GM23338 (cell line): ENCODE data around the gene CAPN14. TPM values are rescaled to one million over a fixed set of nuclear protein-coding genes. Genes with fewer than 3 reads are reported as not detected.

ENCODE experiments used
- ATAC-seq: fragments of 200-7000 bp; cut with Tn5 transposase; 3 replicates; pipeline ENCODE4 v1.9.1; 2020
- DNase-seq: peaks from one replicate; pipeline ENCODE4 v3.0.0-alpha.2; 2015; ENCODE audit warnings: low spot score
- H2AFZ ChIP-seq: fragments of 200-600 bp; sonication (generic); 2 replicates; pipeline ENCODE4 v1.8.0; 2016; ENCODE audit warnings: antibody characterized with exemption, mild to moderate bottlenecking, moderate library complexity
- H3F3A ChIP-seq: fragments of 200-600 bp; sonication (generic); replicated peaks from 2 replicates; pipeline ENCODE4 v1.8.0; 2017; ENCODE audit warnings: antibody characterized with exemption, mixed run types, low read depth
- H3K27ac ChIP-seq: fragments of 200-600 bp; sonication (generic); 2 replicates; pipeline ENCODE4 v1.6.1; 2016; ENCODE audit warnings: low read depth
- H3K27me3 ChIP-seq: fragments of 200-600 bp; sonication (generic); 2 replicates; pipeline ENCODE4 v1.8.0; 2016; ENCODE audit warnings: mild to moderate bottlenecking, mixed run types, moderate library complexity; ENCODE audit not compliant: insufficient read depth
- H3K36me3 ChIP-seq: fragments of 200-600 bp; sonication (generic); 2 replicates; pipeline ENCODE4 v1.8.0; 2016; ENCODE audit warnings: mild to moderate bottlenecking; ENCODE audit not compliant: insufficient read depth
- H3K4me1 ChIP-seq: fragments of 200-600 bp; sonication (generic); 2 replicates; pipeline ENCODE4 v1.8.0; 2016; ENCODE audit warnings: mild to moderate bottlenecking, moderate library complexity; ENCODE audit not compliant: insufficient read depth
- H3K4me2 ChIP-seq: fragments of 200-600 bp; sonication (generic); 2 replicates; pipeline ENCODE4 v1.7.1; 2017; ENCODE audit warnings: mixed run types
- H3K4me3 ChIP-seq: fragments of 200-600 bp; sonication (generic); 2 replicates; pipeline ENCODE4 v1.6.1; 2016; ENCODE audit warnings: mixed run types
- H3K79me2 ChIP-seq: fragments of 200-600 bp; sonication (generic); replicated peaks from 2 replicates; pipeline ENCODE4 v1.8.0; 2017; ENCODE audit warnings: mild to moderate bottlenecking; ENCODE audit not compliant: insufficient read depth
- H3K9me2 ChIP-seq: fragments of 200-600 bp; sonication (generic); 2 replicates; pipeline ENCODE4 v1.8.0; 2017; ENCODE audit not compliant: insufficient read depth
- H4K20me1 ChIP-seq: fragments of 200-600 bp; sonication (generic); replicated peaks from 2 replicates; pipeline ENCODE4 v1.8.0; 2017; ENCODE audit warnings: mild to moderate bottlenecking; ENCODE audit not compliant: insufficient read depth
- H3K27ac Mint-ChIP-seq: 2 replicates; pipeline ENCODE4 v1.8.0; 2020; ENCODE audit warnings: inconsistent platforms, mild to moderate bottlenecking, moderate library complexity, mixed read lengths
- H3K27me3 Mint-ChIP-seq: 3 replicates; pipeline ENCODE4 v1.8.0; 2022; ENCODE audit warnings: low read depth, mild to moderate bottlenecking, moderate library complexity, mixed read lengths, inconsistent platforms; ENCODE audit not compliant: insufficient read depth, poor library complexity
- H3K36me3 Mint-ChIP-seq: 3 replicates; pipeline ENCODE4 v1.8.0; 2021; ENCODE audit warnings: low read depth, mild to moderate bottlenecking, inconsistent platforms, moderate library complexity, mixed read lengths
- H3K4me1 Mint-ChIP-seq: 3 replicates; pipeline ENCODE4 v1.8.0; 2020; ENCODE audit warnings: mild to moderate bottlenecking, inconsistent platforms, mixed read lengths
- H3K4me3 Mint-ChIP-seq: 3 replicates; pipeline ENCODE4 v1.8.0; 2021; ENCODE audit warnings: moderate library complexity, mild to moderate bottlenecking, inconsistent platforms, mixed read lengths
- H3K9me3 Mint-ChIP-seq: 3 replicates; pipeline ENCODE4 v1.8.0; 2020; ENCODE audit warnings: moderate library complexity, mild to moderate bottlenecking, inconsistent platforms, mixed read lengths
- CREB1 ChIP-seq: fragments of 250-450 bp; sonication (Bioruptor Pico); IDR thresholded peaks from 2 replicates; pipeline ENCODE4 v1.5.0; 2020; ENCODE audit warnings: low read depth, mild to moderate bottlenecking, moderate library complexity
- NANOG ChIP-seq: IDR thresholded peaks from 2 replicates; pipeline ENCODE4 v1.6.1; 2016; ENCODE audit warnings: antibody characterized with exemption, borderline replicate concordance
- POLR2AphosphoS5 ChIP-seq: IDR thresholded peaks from 2 replicates; pipeline ENCODE4 v1.6.1; 2016; ENCODE audit warnings: antibody characterized with exemption, low read depth
- ZNF114 ChIP-seq: fragments of 250-450 bp; sonication (Bioruptor Pico); IDR thresholded peaks from 2 replicates; pipeline ENCODE4 v1.5.0; 2020; ENCODE audit warnings: mild to moderate bottlenecking, moderate library complexity
- polyA plus RNA-seq: library from polyadenylated mRNA; unstranded; fragments of >200 nt; fragmentation: Nextera tagmentation; extraction: Ambion mirVana; gene quantifications from 2 replicates; pipeline ENCODE4 v1.2.1, GENCODE V29; 2016
- total RNA-seq: library from RNA; depleted of rRNA; stranded (reverse); fragments of >200 nt; shearing (Covaris generic); gene quantifications from 2 replicates; pipeline ENCODE4 v1.2.3, GENCODE V29; 2014
- TF ChIP-seq, protein P1 (sequence below): IDR thresholded peaks from 2 replicates; pipeline ENCODE4 v1.6.1; 2016; ENCODE audit warnings: antibody characterized with exemption
- TF ChIP-seq, protein P2 (sequence below): fragments of 250-450 bp; sonication (Bioruptor Pico); IDR thresholded peaks from 2 replicates; pipeline ENCODE4 v1.5.0; 2020; ENCODE audit warnings: mild to moderate bottlenecking, moderate library complexity

Gene CAPN14
- total and polyA plus RNA-seq, 2 experiments from 2014 or later = 0.15 TPM; not detected in 1

DNA sequence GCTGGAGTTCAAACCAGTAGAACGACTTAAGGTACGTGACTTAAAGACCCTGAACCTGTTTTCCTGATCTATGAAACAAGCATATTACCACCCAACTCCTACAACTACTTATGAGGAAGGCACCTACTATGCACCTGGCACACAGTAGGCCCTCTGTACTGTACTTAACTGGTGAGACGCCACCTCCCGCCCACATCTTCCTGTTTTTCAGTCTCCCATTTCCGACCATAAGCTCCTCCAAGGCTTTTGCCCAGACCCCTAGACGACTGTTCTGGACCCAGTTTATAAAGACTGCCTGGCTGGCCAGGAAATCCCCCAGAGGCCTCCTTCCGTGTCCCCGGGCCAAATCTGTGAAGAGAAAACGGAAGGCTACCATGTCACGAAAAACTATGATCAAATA is 80.6 kb downstream of the CAPN14 start:
- peak overlapping the region; percentile 83 for H3K4me2 ChIP-seq
- peaks cover 39% of the 10 kb centered on the region for H3K27me3 Mint-ChIP-seq

More for the DNA sequence above, 80.6 kb downstream of the CAPN14 start:
- Histone ChIP-seq H3K27ac (no peak overlapping the region), H3K4me3 (peak overlapping the region; percentile 60), H3F3A (no peaks in the 10 kb centered on the region), H3K9me2 (peaks cover 5% of the 10 kb centered on the region; the same call in 1 of the 2 replicates), H4K20me1 (no peaks in the 10 kb centered on the region), H3K27me3 (peaks cover 67% of the 10 kb centered on the region), H2AFZ (no peak overlapping the region), H3K4me1 (peaks cover 15% of the 10 kb centered on the region), H3K36me3 (no peaks in the 10 kb centered on the region), H3K79me2 (peaks cover 3% of the 10 kb centered on the region; the same call in 1 of the 2 replicates)
- ATAC-seq (no peak), DNase-seq (no peak)
- no peak overlapping the region for H3K27ac Mint-ChIP-seq
- H3K4me3 Mint-ChIP-seq = peak overlapping the region; percentile 77
- H3K9me3 Mint-ChIP-seq = no peaks in the 10 kb centered on the region; the same call in 2 of the 3 replicates
- peaks cover 35% of the 10 kb centered on the region for H3K4me1 Mint-ChIP-seq
- no peak for TF ChIP-seq NANOG
- TF ChIP-seq, protein P1, sequence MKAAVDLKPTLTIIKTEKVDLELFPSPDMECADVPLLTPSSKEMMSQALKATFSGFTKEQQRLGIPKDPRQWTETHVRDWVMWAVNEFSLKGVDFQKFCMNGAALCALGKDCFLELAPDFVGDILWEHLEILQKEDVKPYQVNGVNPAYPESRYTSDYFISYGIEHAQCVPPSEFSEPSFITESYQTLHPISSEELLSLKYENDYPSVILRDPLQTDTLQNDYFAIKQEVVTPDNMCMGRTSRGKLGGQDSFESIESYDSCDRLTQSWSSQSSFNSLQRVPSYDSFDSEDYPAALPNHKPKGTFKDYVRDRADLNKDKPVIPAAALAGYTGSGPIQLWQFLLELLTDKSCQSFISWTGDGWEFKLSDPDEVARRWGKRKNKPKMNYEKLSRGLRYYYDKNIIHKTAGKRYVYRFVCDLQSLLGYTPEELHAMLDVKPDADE = no peak
- no peak for TF ChIP-seq CREB1
- no peak for TF ChIP-seq POLR2AphosphoS5
- TF ChIP-seq, protein P2, sequence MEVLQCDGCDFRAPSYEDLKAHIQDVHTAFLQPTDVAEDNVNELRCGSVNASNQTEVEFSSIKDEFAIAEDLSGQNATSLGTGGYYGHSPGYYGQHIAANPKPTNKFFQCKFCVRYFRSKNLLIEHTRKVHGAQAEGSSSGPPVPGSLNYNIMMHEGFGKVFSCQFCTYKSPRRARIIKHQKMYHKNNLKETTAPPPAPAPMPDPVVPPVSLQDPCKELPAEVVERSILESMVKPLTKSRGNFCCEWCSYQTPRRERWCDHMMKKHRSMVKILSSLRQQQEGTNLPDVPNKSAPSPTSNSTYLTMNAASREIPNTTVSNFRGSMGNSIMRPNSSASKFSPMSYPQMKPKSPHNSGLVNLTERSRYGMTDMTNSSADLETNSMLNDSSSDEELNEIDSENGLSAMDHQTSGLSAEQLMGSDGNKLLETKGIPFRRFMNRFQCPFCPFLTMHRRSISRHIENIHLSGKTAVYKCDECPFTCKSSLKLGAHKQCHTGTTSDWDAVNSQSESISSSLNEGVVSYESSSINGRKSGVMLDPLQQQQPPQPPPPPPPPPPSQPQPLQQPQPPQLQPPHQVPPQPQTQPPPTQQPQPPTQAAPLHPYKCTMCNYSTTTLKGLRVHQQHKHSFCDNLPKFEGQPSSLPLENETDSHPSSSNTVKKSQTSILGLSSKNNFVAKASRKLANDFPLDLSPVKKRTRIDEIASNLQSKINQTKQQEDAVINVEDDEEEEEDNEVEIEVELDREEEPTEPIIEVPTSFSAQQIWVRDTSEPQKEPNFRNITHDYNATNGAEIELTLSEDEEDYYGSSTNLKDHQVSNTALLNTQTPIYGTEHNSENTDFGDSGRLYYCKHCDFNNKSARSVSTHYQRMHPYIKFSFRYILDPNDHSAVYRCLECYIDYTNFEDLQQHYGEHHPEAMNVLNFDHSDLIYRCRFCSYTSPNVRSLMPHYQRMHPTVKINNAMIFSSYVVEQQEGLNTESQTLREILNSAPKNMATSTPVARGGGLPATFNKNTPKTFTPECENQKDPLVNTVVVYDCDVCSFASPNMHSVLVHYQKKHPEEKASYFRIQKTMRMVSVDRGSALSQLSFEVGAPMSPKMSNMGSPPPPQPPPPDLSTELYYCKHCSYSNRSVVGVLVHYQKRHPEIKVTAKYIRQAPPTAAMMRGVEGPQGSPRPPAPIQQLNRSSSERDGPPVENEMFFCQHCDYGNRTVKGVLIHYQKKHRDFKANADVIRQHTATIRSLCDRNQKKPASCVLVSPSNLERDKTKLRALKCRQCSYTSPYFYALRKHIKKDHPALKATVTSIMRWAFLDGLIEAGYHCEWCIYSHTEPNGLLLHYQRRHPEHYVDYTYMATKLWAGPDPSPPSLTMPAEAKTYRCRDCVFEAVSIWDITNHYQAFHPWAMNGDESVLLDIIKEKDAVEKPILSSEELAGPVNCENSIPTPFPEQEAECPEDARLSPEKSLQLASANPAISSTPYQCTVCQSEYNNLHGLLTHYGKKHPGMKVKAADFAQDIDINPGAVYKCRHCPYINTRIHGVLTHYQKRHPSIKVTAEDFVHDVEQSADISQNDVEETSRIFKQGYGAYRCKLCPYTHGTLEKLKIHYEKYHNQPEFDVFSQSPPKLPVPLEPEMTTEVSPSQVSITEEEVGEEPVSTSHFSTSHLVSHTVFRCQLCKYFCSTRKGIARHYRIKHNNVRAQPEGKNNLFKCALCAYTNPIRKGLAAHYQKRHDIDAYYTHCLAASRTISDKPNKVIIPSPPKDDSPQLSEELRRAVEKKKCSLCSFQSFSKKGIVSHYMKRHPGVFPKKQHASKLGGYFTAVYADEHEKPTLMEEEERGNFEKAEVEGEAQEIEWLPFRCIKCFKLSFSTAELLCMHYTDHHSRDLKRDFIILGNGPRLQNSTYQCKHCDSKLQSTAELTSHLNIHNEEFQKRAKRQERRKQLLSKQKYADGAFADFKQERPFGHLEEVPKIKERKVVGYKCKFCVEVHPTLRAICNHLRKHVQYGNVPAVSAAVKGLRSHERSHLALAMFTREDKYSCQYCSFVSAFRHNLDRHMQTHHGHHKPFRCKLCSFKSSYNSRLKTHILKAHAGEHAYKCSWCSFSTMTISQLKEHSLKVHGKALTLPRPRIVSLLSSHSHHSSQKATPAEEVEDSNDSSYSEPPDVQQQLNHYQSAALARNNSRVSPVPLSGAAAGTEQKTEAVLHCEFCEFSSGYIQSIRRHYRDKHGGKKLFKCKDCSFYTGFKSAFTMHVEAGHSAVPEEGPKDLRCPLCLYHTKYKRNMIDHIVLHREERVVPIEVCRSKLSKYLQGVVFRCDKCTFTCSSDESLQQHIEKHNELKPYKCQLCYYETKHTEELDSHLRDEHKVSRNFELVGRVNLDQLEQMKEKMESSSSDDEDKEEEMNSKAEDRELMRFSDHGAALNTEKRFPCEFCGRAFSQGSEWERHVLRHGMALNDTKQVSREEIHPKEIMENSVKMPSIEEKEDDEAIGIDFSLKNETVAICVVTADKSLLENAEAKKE (CRISPR knock-in tag) = no peak
- TF ChIP-seq ZNF114 (CRISPR knock-in tag) = no peak
- no peaks in the 10 kb centered on the region for H3K36me3 Mint-ChIP-seq
